Pancreas (tissue), 10 donors: ENCODE data around the gene HOXD12. TPM values are rescaled to one million over a fixed set of nuclear protein-coding genes. Genes with fewer than 3 reads are reported as not detected.

Experiments used
- ATAC-seq, 4 donors: fragments of 200-7000 bp; cut with Tn5 transposase; one replicate each; pipeline versions ENCODE4 v1.8.0 to v1.9.1; 2020; ENCODE audit warnings: mild to moderate bottlenecking in 4 of 4, moderate library complexity in 4 of 4
- DNase-seq, 6 donors: peaks; one replicate each; pipeline ENCODE4 v3.0.0-alpha.2; 2020
- FAIRE-seq: peaks from 2 replicates; lab custom pipeline; 2012; peaks lifted over from hg19 to GRCh38; lab: Jason Lieb, UNC
- H3K27ac ChIP-seq, 4 donors: fragments of 200-600 bp; sonication (generic); 1 replicate in 3 of 4; 2 replicates in 1 of 4; pipeline versions ENCODE4 v1.5.0 to v1.8.0; 2020
- H3K27me3 ChIP-seq, 4 donors: fragments of 200-600 bp; one replicate each; pipeline ENCODE4 v1.8.0; 2021
- H3K36me3 ChIP-seq, 3 donors: fragments of 200-600 bp; sonication (generic) in 1 of 3; one replicate each; pipeline versions ENCODE4 v1.5.0 to v1.8.0; 2020 to 2021
- H3K4me1 ChIP-seq, 3 donors: fragments of 200-600 bp; one replicate each; pipeline ENCODE4 v1.8.0; 2021
- H3K4me3 ChIP-seq, 4 donors: fragments of 200-600 bp; sonication (generic) in 2 of 4; one replicate each; pipeline versions ENCODE4 v1.5.0 to v1.8.0; 2020 to 2021
- H3K9me3 ChIP-seq, 4 donors: fragments of 200-600 bp; one replicate each; pipeline ENCODE4 v1.8.0; 2021
- CTCF ChIP-seq, 4 donors: fragments of 200-600 bp; sonication (generic) in 3 of 4; IDR thresholded peaks; one replicate each; pipeline versions ENCODE4 v1.5.0 to v1.8.0; 2021; ENCODE audit warnings: antibody characterized with exemption in 4 of 4
- WGBS, 2 donors: extraction: QIAGEN DNeasy Blood & Tissue Kit; methylation state at CpG; one replicate each; pipeline ENCODE4 v1.1.7; 2013; 5-methylcytosine and 5-hydroxymethylcytosine counted together
- intact Hi-C, 3 donors: fragments of 100-400 bp; cut with DNase I; formaldehyde crosslinking; loops; one replicate each; pipeline versions ENCODE4 v1.11.1 to v1.14.2; 2022
- polyA plus RNA-seq, 2 donors: library from polyadenylated mRNA; stranded (reverse); fragments of 200-250 nt; gene quantifications; one replicate each; pipeline ENCODE4 v1.2.3, GENCODE V29; 2013
- total RNA-seq, 6 donors: library from RNA; stranded (reverse); fragmentation: NEBNext Ultra II Directional in 4 of 6; extraction: Animal tissue kit (Norgen Biotek cat#: 25700) in 4 of 6; gene quantifications; one replicate each; pipeline versions ENCODE4 v1.2.1 to v1.2.4, GENCODE V29; 2021 to 2023
- donor health status: healthy with polysubstance abuse.
- donor health status: DM: no; HTN: no; CAD: no; lungs with moderate emphysema.
- donor health status: DM: no; HTN: no; CAD: no.
- donor health status: control.
- donor health status: control.
- donor health status: Bipolar disorder and iron deficiency.
- donor health status: DM: yes; HTN: yes; CAD: no.
- donor health status: DM: no; HTN: no; CAD: no.
- donor health status: DM: no; HTN: no; CAD: no.
- donor health status: DM: yes; HTN: yes; CAD: no.

HOXD12 gene
- total and polyA plus RNA-seq, 8 donors: not detected

DNA sequence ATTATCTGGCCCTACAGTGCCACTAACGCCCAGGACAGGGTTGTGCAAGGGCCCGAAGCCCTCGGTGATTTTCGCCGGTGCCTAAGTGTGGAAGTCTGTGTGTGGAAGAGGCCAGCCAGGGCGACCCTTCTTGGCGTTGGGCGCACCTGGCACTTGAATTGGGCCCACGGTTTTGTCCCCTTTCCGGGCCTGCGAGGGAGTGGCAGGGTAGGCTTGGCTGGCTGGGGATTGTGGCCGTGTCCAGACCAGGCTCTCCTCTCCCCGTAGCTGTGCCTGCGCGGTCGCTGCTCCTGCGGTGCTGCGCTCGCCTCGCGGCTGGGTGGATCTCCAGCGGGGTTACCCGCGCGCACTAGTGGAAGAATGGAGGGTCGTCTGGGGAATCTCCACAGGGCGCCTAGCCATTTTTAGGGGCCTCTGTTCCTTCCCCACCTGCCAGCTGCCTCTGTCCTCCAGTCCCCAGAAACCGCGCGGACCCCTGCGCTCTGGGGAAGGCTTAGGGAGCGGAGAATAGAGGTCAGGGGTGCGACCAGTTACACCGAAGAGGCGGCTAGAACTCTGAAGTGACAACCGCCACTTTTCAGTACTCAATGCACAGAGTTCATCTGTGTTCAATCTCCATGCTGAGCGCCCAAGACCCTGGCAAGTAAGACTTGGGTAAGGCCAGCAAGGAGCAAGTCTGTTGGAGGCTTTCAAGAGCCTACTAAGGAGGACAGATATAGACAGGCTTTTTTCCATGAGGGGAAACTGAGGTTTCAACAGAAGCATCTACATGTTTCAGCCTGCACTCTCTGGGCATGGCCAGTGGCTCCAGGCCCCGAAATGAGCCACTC, 31.8 kb upstream of the HOXD12 start:
- ATAC-seq (peak; percentile 31 to 66 (median 58)), FAIRE-seq (no peak), DNase-seq (peak in 1 of 6 donors; percentile 73)
- Histone ChIP-seq H3K27ac (no peak overlapping the region), H3K27me3 (peaks cover 7 to 60% (median 24%) of the 10 kb centered on the region in 4 donors), H3K36me3 (no peaks in the 10 kb centered on the region), H3K9me3 (no peaks in the 10 kb centered on the region), H3K4me3 (peak overlapping the region in 3 of 4 donors; percentile 10 to 34 (median 11)), H3K4me1 (peaks cover 4 to 13% (median 7%) of the 10 kb centered on the region in 3 donors)
- no peak for TF ChIP-seq CTCF (IDR thresholded peaks at IDR 0.05)
- intact Hi-C loops: no loop called here
- 3 to 6% methylated on average over 37 to 38 of the region's 38 CpGs for WGBS, 2 donors

- Histone ChIP-seq H3K27ac (no peak overlapping the region), H3K9me3 (no peaks in the 10 kb centered on the region), H3K36me3 (no peaks in the 10 kb centered on the region), H3K4me3 (no peak overlapping the region), H3K4me1 (peaks cover 4 to 13% (median 7%) of the 10 kb centered on the region in 3 donors), H3K27me3 (peaks cover 7 to 66% (median 27%) of the 10 kb centered on the region in 4 donors)
- intact Hi-C loops: no loop called here
- no peak for FAIRE-seq
- 5% methylated on average over 30 of the region's 30 CpGs for WGBS, 2 donors
- no peak for DNase-seq
- no peak for TF ChIP-seq CTCF (IDR thresholded peaks at IDR 0.05)
- no peak for ATAC-seq
Measured at GRCh38 chr2:176068419-176068832, 31.2 kb upstream of the HOXD12 start.

GRCh38 chr2:176071330-176072291, 28.0 kb upstream of the HOXD12 start:
- no peak for ATAC-seq
- Histone ChIP-seq H3K4me1 (peaks cover 4 to 13% (median 7%) of the 10 kb centered on the region in 3 donors), H3K36me3 (no peaks in the 10 kb centered on the region), H3K27me3 (peaks cover 16 to 88% (median 34%) of the 10 kb centered on the region in 4 donors), H3K4me3 (no peak overlapping the region), H3K27ac (no peak overlapping the region), H3K9me3 (no peaks in the 10 kb centered on the region)
- DNase-seq: peak in 1 of 6 donors; percentile 63
- intact Hi-C loops: no loop called here
- 6 to 8% methylated on average over 51 to 58 of the region's 58 CpGs for WGBS, 2 donors
- no peak for TF ChIP-seq CTCF (IDR thresholded peaks at IDR 0.05)
- no peak for FAIRE-seq

- ATAC-seq: no peak
- 17 to 25% methylated on average over 5 of the region's 5 CpGs for WGBS, 2 donors
- peaks cover 23 to 89% (median 37%) of the 10 kb centered on the region in 4 donors for H3K27me3 ChIP-seq
Measured at GRCh38 chr2:176072292-176072669, 27.3 kb upstream of the HOXD12 start.

More at GRCh38 chr2:176072292-176072669, 27.3 kb upstream of the HOXD12 start:
- H3K4me1 ChIP-seq: peaks cover 4 to 10% (median 7%) of the 10 kb centered on the region in 3 donors
- intact Hi-C loops: no loop called here
- no peak overlapping the region for H3K27ac ChIP-seq
- no peaks in the 10 kb centered on the region for H3K9me3 ChIP-seq
- no peak for TF ChIP-seq CTCF (IDR thresholded peaks at IDR 0.05)
- FAIRE-seq (no peak), DNase-seq (no peak)
- no peak overlapping the region for H3K4me3 ChIP-seq
- H3K36me3 ChIP-seq: no peaks in the 10 kb centered on the region
